ENCODE data around the gene MTIF2. TPM values are rescaled to one million over a fixed set of nuclear protein-coding genes. Genes with fewer than 3 reads are reported as not detected.
"Not testable (repeated sequence)": the region's sequence is repeated elsewhere in the genome, so short reads cannot be mapped to it uniquely, and the experiment has no call there.

Gene MTIF2
- total and polyA plus RNA-seq, 2 donors (not counting 3 experiments of a cell fraction or from before 2014, with no cell fraction given) = 9.3 to 26.9 TPM

- FAIRE-seq = no peak
- no peak overlapping the region for H3K4me3 ChIP-seq (replicated peaks in 1 of 3; ENCODE audit: insufficient read depth in 1 of 3, low read depth in 1 of 3, low read length in 3 of 3)
- peaks cover 15% of the 10 kb centered on the region for H3K4me1 ChIP-seq (ENCODE audit: control insufficient read depth, extremely low read depth, insufficient read depth, low read length)
- POLR2A ChIA-PET = no interaction called here
- H3K9ac ChIP-seq (replicated peaks; ENCODE audit: extremely low read depth, insufficient read depth, low read length) = no peak overlapping the region
- intact Hi-C loops (cut with micrococcal nuclease) = no loop called here
- H3K9me3 ChIP-seq (replicated peaks; ENCODE audit: control insufficient read depth, insufficient read depth, low read length) = no peaks in the 10 kb centered on the region
- H2AFZ ChIP-seq (ENCODE audit: low read depth, low read length) = no peak overlapping the region
- H3K4me2 ChIP-seq (ENCODE audit: insufficient read depth, low read length) = peak overlapping the region; percentile 2
- TF ChIP-seq MYC (IDR thresholded peaks at IDR 0.05; ENCODE audit: low read depth, low read length) = no peak
- TF ChIP-seq, protein P1, sequence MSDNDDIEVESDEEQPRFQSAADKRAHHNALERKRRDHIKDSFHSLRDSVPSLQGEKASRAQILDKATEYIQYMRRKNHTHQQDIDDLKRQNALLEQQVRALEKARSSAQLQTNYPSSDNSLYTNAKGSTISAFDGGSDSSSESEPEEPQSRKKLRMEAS (IDR thresholded peaks at IDR 0.05; ENCODE audit: insufficient read depth, insufficient read length) = no peak
- TF ChIP-seq EZH2 (IDR thresholded peaks at IDR 0.05; ENCODE audit: borderline replicate concordance, low read depth, low read length, severe bottlenecking) = no peak
- TF ChIP-seq FOS (IDR thresholded peaks at IDR 0.05; ENCODE audit: borderline replicate concordance, insufficient read depth, low read length) = no peak
- TF ChIP-seq JUN (IDR thresholded peaks at IDR 0.05; ENCODE audit: borderline replicate concordance, insufficient read depth, insufficient read length, low read depth) = no peak
- no peak for TF ChIP-seq POLR2AphosphoS5 (IDR thresholded peaks at IDR 0.05; ENCODE audit: insufficient read depth, low read depth, low read length)
- no peak for TF ChIP-seq POLR2A (IDR thresholded peaks at IDR 0.05; ENCODE audit: low read depth, low read length)
- TF ChIP-seq CTCF (IDR thresholded peaks at IDR 0.05; ENCODE audit: extremely low read depth in 1 of 2, insufficient read depth in 1 of 2, low read depth in 1 of 2, low read length in 2 of 2) = no peak
- TF ChIP-seq GATA2 (IDR thresholded peaks at IDR 0.05; ENCODE audit: insufficient read depth, insufficient read length, low read depth, low read length) = no peak
- BruUV-seq (replicated peaks) = no TSS peak
- H3K27me3 ChIP-seq (ENCODE audit: control insufficient read depth in 2 of 2, insufficient read depth in 2 of 2, low read length in 2 of 2) = no peaks in the 10 kb centered on the region
- H3K9me1 ChIP-seq (replicated peaks; ENCODE audit: control insufficient read depth, extremely low read depth, insufficient read depth, low read length) = no peaks in the 10 kb centered on the region
- H3K79me2 ChIP-seq (ENCODE audit: control insufficient read depth, insufficient read depth, low read length) = peaks cover 21% of the 10 kb centered on the region
- dilution Hi-C loops (cut with MboI; ENCODE audit: extremely low pct_ligation_motif_present, low sequenced_read_pairs) = no loop called here
- no peak overlapping the region for H3K27ac ChIP-seq (ENCODE audit: insufficient read depth, low read depth, low read length)
- DNase-seq (ENCODE audit: low read depth, low spot score) = no peak
- no peaks in the 10 kb centered on the region for H4K20me1 ChIP-seq (replicated peaks; ENCODE audit: control insufficient read depth, extremely low read depth, insufficient read depth, low read length)
- H3K36me3 ChIP-seq (ENCODE audit: control insufficient read depth in 2 of 2, extremely low read depth in 1 of 2, insufficient read depth in 2 of 2, low read length in 2 of 2) = no peaks in the 10 kb centered on the region
- CTCF ChIA-PET = no interaction called here
Measured at GRCh38 chr2:55228226-55228563, 40.8 kb downstream of the MTIF2 start.

- BruUV-seq (replicated peaks); H3K27me3 ChIP-seq (ENCODE audit: control insufficient read depth in 2 of 2, insufficient read depth in 2 of 2, low read length in 2 of 2); H3K9me1 ChIP-seq (replicated peaks; ENCODE audit: control insufficient read depth, extremely low read depth, insufficient read depth, low read length); H3K9ac ChIP-seq (replicated peaks; ENCODE audit: extremely low read depth, insufficient read depth, low read length); H3K36me3 ChIP-seq (ENCODE audit: control insufficient read depth in 2 of 2, extremely low read depth in 1 of 2, insufficient read depth in 2 of 2, low read length in 2 of 2); H4K20me1 ChIP-seq (replicated peaks; ENCODE audit: control insufficient read depth, extremely low read depth, insufficient read depth, low read length); H3K4me3 ChIP-seq (replicated peaks in 1 of 3; ENCODE audit: insufficient read depth in 1 of 3, low read depth in 1 of 3, low read length in 3 of 3); intact Hi-C loops (cut with micrococcal nuclease); H3K27ac ChIP-seq (ENCODE audit: insufficient read depth, low read depth, low read length); dilution Hi-C loops (cut with MboI; ENCODE audit: extremely low pct_ligation_motif_present, low sequenced_read_pairs); POLR2A ChIA-PET; H3K9me3 ChIP-seq (replicated peaks; ENCODE audit: control insufficient read depth, insufficient read depth, low read length): not testable (repeated sequence)
- Histone ChIP-seq H3K4me1 (ENCODE audit: control insufficient read depth, extremely low read depth, insufficient read depth, low read length) (peaks cover 19% of the 10 kb centered on the region), H3K4me2 (ENCODE audit: insufficient read depth, low read length) (peak overlapping the region; percentile 2), H3K79me2 (ENCODE audit: control insufficient read depth, insufficient read depth, low read length) (peaks cover 16% of the 10 kb centered on the region), H2AFZ (ENCODE audit: low read depth, low read length) (peak overlapping the region; percentile 0)
- FAIRE-seq (peak; percentile 50), DNase-seq (ENCODE audit: low read depth, low spot score) (peak; percentile 54)
- CTCF ChIA-PET = interaction anchor here (1.5 kb wide), 1 partner anchor 19 kb away, joined by 4 read pairs; no protein-coding TSS in a partner anchor
Measured at GRCh38 chr2:55227437-55228225, 41.4 kb downstream of the MTIF2 start.
